Endodermal cell (in vitro differentiated cells): Measurements from ENCODE around the gene NKPD1. TPM values are rescaled to one million over a fixed set of nuclear protein-coding genes. Genes with fewer than 3 reads are reported as not detected.

Source experiments
- DNase-seq: peaks from one replicate; pipeline ENCODE4 v3.0.0-alpha.2; 2017
- H3K27ac ChIP-seq: 2 replicates; pipeline ENCODE4 v1.5.1; 2013; ENCODE audit warnings: mild to moderate bottlenecking, low read depth, low read length, moderate library complexity
- H3K27me3 ChIP-seq: 2 replicates; pipeline ENCODE4 v1.6.1; 2013; ENCODE audit warnings: mild to moderate bottlenecking, low read length, moderate library complexity; ENCODE audit not compliant: insufficient read depth, control insufficient read depth, poor library complexity, severe bottlenecking
- H3K36me3 ChIP-seq: 2 replicates; pipeline ENCODE4 v1.7.0; 2013; ENCODE audit warnings: mild to moderate bottlenecking, low read length, moderate library complexity; ENCODE audit not compliant: control insufficient read depth, insufficient read depth
- H3K4me1 ChIP-seq: one replicate; pipeline ENCODE4 v1.7.0; 2013; ENCODE audit warnings: low read length; ENCODE audit not compliant: control insufficient read depth, insufficient read depth
- H3K4me3 ChIP-seq: 2 replicates; pipeline ENCODE4 v1.5.1; 2013; ENCODE audit warnings: mild to moderate bottlenecking, low read length, moderate library complexity
- H3K9ac ChIP-seq: 2 replicates; pipeline ENCODE4 v1.6.1; 2013; ENCODE audit warnings: mild to moderate bottlenecking, low read length, moderate library complexity; ENCODE audit not compliant: poor library complexity, severe bottlenecking; ENCODE audit errors: extremely low read depth
- H3K9me3 ChIP-seq: 2 replicates; pipeline ENCODE4 v1.6.1; 2013; ENCODE audit warnings: mild to moderate bottlenecking, low read length, moderate library complexity; ENCODE audit not compliant: control insufficient read depth
- H3K27ac Mint-ChIP-seq: 2 replicates; pipeline ENCODE4 v1.8.0; 2020; ENCODE audit warnings: mixed read lengths
- H3K27me3 Mint-ChIP-seq: 2 replicates; pipeline ENCODE4 v1.8.0; 2021; ENCODE audit warnings: mild to moderate bottlenecking, mixed read lengths; ENCODE audit not compliant: insufficient read depth
- H3K36me3 Mint-ChIP-seq: 2 replicates; pipeline ENCODE4 v1.8.0; 2020; ENCODE audit warnings: low read depth, mixed read lengths
- H3K4me1 Mint-ChIP-seq: 2 replicates; pipeline ENCODE4 v1.8.0; 2020; ENCODE audit warnings: mixed read lengths
- H3K4me3 Mint-ChIP-seq: 2 replicates; pipeline ENCODE4 v1.8.0; 2020; ENCODE audit warnings: mild to moderate bottlenecking, moderate library complexity, mixed read lengths
- H3K9me3 Mint-ChIP-seq: 2 replicates; pipeline ENCODE4 v1.8.0; 2020; ENCODE audit warnings: mild to moderate bottlenecking, mixed read lengths
- CTCF ChIP-seq: fragments of 200-600 bp; sonication (generic); conservative IDR thresholded peaks from 2 replicates; pipeline ENCODE4 v1.5.0; 2021; ENCODE audit warnings: antibody characterized with exemption, mild to moderate bottlenecking
- WGBS, 2 experiments: methylation state at CpG; one replicate each; pipeline versions ENCODE4 v1.1.5 to v1.1.7; 2013; ENCODE audit warnings: missing lambda C conversion rate in 2 of 2, mixed read lengths in 1 of 2; ENCODE audit not compliant: insufficient coverage in 1 of 2, insufficient read length in 1 of 2; 5-methylcytosine and 5-hydroxymethylcytosine counted together
- total RNA-seq, 2 donors: library from RNA; stranded (reverse); fragmentation: NEBNext Ultra II Directional in 1 of 2; extraction: Animal tissue kit (Norgen Biotek cat#: 25700) in 1 of 2; gene quantifications; 2 replicates in 1 of 2; 3 replicates in 1 of 2; pipeline ENCODE4 v1.2.1, GENCODE V29; 2021

Gene NKPD1
- total RNA-seq, 2 donors from 2014 or later = 0.15 to 0.22 TPM

GRCh38 chr19:45144431-45145269, 16.1 kb downstream of the NKPD1 start:
- Histone ChIP-seq H3K27ac (no peak overlapping the region), H3K4me1 (no peaks in the 10 kb centered on the region), H3K36me3 (peaks cover 22% of the 10 kb centered on the region), H3K4me3 (no peak overlapping the region), H3K27me3 (no peaks in the 10 kb centered on the region), H3K9ac (no peak overlapping the region), H3K9me3 (no peaks in the 10 kb centered on the region)
- Mint-ChIP-seq H3K27ac (no peak overlapping the region), H3K4me1 (no peaks in the 10 kb centered on the region), H3K27me3 (no peaks in the 10 kb centered on the region), H3K4me3 (no peak overlapping the region), H3K36me3 (peaks cover 38% of the 10 kb centered on the region), H3K9me3 (no peaks in the 10 kb centered on the region)
- TF ChIP-seq CTCF = no peak
- 95 to 97% methylated on average over 33 to 53 of the region's 53 CpGs for WGBS, 2 experiments
- no peak for DNase-seq

- Histone ChIP-seq H3K27ac (no peak overlapping the region), H3K4me3 (no peak overlapping the region), H3K9me3 (no peaks in the 10 kb centered on the region), H3K4me1 (no peaks in the 10 kb centered on the region), H3K27me3 (no peaks in the 10 kb centered on the region), H3K36me3 (peaks cover 22% of the 10 kb centered on the region), H3K9ac (no peak overlapping the region)
- 92 to 95% methylated on average over 8 to 9 of the region's 9 CpGs for WGBS, 2 experiments
- H3K27ac Mint-ChIP-seq = peak overlapping the region; percentile 21
- H3K4me3 Mint-ChIP-seq = no peak overlapping the region
- peaks cover 6% of the 10 kb centered on the region for H3K4me1 Mint-ChIP-seq
- H3K9me3 Mint-ChIP-seq = no peaks in the 10 kb centered on the region
- no peaks in the 10 kb centered on the region for H3K27me3 Mint-ChIP-seq
- no peak for TF ChIP-seq CTCF
- no peak for DNase-seq
- peaks cover 32% of the 10 kb centered on the region for H3K36me3 Mint-ChIP-seq
Observed at GRCh38 chr19:45142726-45143110, 18.1 kb downstream of the NKPD1 start.

- Mint-ChIP-seq H3K4me3 (no peak overlapping the region), H3K4me1 (peaks cover 6% of the 10 kb centered on the region), H3K27ac (no peak overlapping the region), H3K9me3 (no peaks in the 10 kb centered on the region), H3K27me3 (no peaks in the 10 kb centered on the region), H3K36me3 (peaks cover 30% of the 10 kb centered on the region)
- H3K4me1 ChIP-seq = no peaks in the 10 kb centered on the region
- no peak overlapping the region for H3K4me3 ChIP-seq
- no peaks in the 10 kb centered on the region for H3K27me3 ChIP-seq
- H3K9ac ChIP-seq = no peak overlapping the region
- no peak for TF ChIP-seq CTCF
- no peak overlapping the region for H3K27ac ChIP-seq
- peaks cover 22% of the 10 kb centered on the region for H3K36me3 ChIP-seq
- H3K9me3 ChIP-seq = no peaks in the 10 kb centered on the region
- WGBS, 2 experiments = 93 to 94% methylated on average over 24 to 33 of the region's 33 CpGs
- DNase-seq = no peak
Observed at GRCh38 chr19:45142016-45142725, 18.6 kb downstream of the NKPD1 start.
